Stimulated activated CD4-positive, alpha-beta T cell treated with anti-CD3 and anti-CD28 coated beads, Interleukin-4, amount 100 ng/mL, for 4 hours (primary cell): ENCODE results near the gene REEP2.
A peak's percentile ranks its signal among the peaks of the same experiment; 100 is the strongest.
"Not testable (repeated sequence)": the region's sequence is repeated elsewhere in the genome, so short reads cannot be mapped to it uniquely, and the experiment has no call there.

Experiments
- DNase-seq, 2 experiments: peaks; one replicate each; pipeline ENCODE4 v3.0.0-alpha.2; 2020

REEP2 gene, protein sequence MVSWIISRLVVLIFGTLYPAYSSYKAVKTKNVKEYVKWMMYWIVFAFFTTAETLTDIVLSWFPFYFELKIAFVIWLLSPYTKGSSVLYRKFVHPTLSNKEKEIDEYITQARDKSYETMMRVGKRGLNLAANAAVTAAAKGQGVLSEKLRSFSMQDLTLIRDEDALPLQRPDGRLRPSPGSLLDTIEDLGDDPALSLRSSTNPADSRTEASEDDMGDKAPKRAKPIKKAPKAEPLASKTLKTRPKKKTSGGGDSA

DNA sequence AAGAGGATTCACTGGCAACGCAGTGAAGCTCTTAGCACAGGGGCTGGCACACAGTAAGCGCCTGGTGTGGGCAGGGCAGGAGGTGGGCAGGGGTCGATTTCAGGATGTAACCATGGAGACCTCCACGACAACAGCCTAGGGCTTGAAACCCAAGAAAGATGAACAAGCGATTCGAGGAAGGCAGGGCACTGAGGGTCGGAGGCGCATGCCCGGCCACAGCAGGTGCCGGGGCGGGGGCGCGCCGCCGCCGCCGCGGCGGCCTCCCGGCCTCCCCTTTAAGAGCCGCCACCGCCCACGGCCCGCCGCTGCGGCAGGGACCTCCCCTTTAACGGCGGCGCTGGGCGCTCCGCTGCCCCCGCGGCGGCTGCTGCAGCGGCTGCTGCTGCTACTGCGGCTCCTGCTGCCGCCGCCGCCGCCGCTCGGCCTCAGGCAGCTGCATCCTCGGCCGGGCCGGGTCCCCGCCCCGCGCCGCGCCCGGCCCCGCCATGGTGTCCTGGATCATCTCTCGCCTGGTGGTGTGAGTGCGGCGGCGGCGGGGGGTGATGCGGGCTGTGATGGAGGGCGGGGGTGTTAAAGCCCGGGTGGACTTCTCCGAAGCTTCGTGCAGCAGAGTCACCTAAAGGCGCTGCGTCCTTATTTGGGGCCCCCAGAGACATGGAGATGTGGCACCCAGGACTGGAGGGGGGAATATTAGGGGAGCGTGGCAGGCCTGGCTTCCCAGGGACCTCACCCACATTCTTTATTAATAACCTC is at the start of gene REEP2:
Gene REEP2, plus strand, starts transcription at position 334 of the 753 bp plus-strand sequence. Its CDS starts 152 bp downstream, at position 486.
- DNase-seq: peak; percentile 62 to 67

GRCh38 chr5:138389332-138389731 is 49.5 kb upstream of the REEP2 start:
- no peak for DNase-seq

GRCh38 chr5:138389911-138390310 is 48.9 kb upstream of the REEP2 start:
- DNase-seq: not testable (repeated sequence)

GRCh38 chr5:138391859-138392386 is 46.9 kb upstream of the REEP2 start:
- DNase-seq: no peak

GRCh38 chr5:138402640-138403039 is 36.2 kb upstream of the REEP2 start:
- DNase-seq: no peak

GRCh38 chr5:138408023-138408422 is 30.8 kb upstream of the REEP2 start:
- no peak for DNase-seq

DNA sequence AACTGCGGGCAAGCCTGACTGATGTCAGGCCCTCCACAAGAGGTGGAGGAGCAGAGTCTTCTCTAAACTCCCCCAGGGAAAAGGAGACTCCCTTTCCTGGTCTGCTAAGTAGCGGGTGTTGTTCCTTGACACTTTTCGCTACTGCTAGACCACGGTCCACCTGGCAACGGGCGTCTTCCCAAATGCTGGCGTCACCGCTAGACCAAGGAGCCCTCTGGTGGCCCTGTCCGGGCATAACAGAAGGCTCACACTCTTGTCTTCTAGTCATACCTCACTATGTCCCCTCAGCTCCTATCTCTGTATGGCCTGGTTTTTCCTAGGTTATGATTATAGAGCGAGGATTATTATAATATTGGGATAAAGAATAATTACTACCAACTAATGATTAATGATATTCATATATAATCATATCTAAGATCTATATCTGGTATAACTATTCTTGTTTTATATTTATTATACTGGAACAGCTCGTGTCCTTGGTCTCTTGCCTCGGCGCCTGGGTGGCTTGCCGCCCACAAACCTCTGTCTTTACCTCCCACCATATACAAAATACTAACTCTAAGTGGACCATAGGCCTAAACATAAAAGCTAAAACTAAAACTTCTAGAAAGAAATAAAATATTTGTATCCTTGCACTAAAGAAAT is 27.7 kb upstream of the REEP2 start:
- DNase-seq: peak in 1 of 2 experiments; percentile 9

GRCh38 chr5:138418444-138418843 is 20.4 kb upstream of the REEP2 start:
- DNase-seq: no peak

- DNase-seq: no peak
Observed at GRCh38 chr5:138425079-138425478, 13.8 kb upstream of the REEP2 start.

GRCh38 chr5:138435943-138436342 is 2.9 kb upstream of the REEP2 start:
- no peak for DNase-seq

GRCh38 chr5:138438003-138438723 is 694 bp upstream of the REEP2 start:
- DNase-seq: no peak

- DNase-seq: no peak
Observed at GRCh38 chr5:138439477-138440158, 761 bp downstream of the REEP2 start.

DNA sequence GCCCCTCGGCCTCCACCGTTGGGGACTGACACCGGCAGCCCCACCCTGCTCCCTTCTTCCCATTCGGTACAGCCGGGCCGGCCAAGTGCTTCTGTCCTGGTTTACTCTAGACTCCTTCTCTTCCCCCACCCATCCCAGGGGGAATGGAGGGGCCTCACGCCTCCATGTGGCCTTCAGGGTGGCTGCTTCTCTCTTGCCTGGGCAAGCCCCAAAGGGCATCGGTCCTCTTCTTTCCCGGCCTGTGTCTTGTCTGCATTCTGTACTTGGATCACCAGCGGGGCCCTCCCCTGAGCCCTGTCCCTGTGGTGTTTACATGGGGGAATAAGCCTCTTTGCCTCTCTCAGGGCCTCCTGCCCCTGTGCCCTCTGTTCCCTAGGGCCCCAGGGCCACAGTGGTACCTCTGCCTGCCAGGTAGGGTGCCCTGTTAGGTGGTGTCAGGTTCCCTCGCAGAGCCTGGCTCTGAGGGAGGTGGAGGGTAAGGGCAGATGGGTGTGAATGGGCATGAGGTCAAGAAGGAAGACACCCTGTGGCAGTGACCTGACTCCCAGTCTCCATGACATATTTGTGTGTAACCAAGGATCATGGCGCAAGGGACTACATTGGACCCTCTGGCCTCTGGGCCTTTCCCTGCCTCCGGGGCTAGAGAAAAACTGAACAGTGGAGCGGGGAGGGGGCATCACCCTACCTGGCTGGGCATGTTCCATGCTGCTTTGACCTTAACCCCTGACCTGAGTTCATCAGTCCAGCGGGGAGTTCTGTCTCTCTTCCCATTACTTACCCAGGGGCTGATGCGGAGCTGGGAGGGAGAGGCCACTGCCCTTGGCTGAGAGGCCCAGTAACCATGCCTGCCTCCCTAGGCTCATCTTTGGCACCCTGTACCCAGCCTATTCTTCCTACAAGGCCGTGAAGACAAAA is 1.6 kb downstream of the REEP2 start:
- DNase-seq: no peak

DNA sequence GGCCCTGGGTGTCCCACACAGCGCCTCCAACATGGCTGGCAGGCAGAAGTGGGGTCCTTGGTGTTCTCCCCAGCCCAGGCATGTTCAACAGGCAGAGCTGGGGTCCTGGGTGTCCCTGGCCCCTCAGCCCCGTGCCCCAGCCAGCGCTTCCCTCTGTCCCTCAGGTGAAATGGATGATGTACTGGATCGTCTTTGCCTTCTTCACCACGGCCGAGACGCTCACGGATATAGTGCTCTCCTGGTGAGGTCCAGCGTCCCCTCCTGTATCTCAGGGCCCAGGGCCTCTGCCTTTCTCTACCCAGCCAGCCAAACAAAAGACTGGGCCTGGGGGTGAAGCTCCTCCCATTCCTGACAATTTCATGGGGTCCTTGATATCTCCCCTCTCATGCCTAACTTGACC is 2.4 kb downstream of the REEP2 start:
- no peak for DNase-seq

DNA sequence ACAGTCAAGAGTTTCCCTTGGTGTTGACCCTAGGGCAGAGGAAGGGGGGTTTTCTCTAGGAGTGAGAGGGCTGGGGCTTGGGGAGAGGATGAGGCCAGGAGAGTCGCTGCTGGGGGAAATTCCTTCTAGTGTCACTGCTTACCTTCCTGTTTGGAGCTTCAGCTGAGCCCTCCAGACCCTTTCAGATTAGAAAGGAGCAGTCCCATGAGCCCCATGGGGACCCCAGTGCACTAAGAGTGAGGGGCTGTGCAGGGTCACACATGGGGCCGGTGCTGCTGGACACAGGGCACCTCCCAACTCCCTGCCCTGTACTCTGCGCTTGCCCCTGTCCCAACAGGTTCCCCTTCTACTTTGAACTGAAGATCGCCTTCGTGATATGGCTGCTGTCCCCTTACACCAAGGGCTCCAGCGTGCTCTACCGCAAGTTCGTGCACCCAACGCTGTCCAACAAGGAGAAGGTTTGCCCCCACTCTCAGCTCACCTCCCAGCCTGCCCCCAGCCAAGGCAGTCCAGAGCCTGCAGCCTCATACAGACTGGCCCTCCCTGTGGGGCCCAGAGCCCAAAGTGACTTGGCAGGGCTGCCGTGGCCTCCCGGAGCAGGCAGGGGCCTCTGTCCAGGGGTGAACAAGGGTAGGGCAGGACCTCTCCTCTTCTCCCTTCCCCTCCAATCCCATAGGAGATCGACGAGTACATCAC is 5.4 kb downstream of the REEP2 start:
- DNase-seq: no peak

DNA sequence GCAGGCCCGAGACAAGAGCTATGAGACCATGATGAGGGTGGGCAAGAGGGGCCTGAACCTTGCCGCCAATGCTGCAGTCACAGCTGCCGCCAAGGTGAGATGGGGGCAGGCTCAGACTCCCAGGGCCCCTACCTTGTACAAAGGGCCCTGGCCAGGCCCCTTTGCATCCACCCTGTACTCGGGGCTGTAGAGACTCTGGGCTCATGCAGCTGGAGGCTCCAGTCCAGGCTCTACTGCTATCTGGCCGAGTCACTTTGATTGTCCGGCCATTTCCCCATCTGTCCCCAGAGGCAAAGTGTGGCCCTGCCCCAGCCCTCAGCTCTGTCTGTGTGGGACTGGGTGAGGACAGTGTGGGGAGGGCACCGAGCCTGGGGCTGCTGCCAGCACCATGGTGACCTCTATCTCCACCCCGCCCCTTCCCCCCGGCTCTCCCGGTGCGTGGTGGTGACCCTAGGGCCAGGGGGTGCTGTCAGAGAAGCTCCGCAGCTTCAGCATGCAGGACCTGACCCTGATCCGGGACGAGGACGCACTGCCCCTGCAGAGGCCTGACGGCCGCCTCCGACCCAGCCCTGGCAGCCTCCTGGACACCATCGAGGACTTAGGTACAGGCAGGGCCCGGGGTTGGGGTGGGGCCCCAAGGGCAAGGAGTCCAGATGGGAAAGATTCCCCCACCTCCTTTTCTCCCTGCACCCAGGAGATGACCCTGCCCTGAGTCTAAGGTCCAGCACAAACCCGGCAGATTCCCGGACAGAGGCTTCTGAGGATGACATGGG is 6.1 kb downstream of the REEP2 start:
- DNase-seq: no peak

DNA sequence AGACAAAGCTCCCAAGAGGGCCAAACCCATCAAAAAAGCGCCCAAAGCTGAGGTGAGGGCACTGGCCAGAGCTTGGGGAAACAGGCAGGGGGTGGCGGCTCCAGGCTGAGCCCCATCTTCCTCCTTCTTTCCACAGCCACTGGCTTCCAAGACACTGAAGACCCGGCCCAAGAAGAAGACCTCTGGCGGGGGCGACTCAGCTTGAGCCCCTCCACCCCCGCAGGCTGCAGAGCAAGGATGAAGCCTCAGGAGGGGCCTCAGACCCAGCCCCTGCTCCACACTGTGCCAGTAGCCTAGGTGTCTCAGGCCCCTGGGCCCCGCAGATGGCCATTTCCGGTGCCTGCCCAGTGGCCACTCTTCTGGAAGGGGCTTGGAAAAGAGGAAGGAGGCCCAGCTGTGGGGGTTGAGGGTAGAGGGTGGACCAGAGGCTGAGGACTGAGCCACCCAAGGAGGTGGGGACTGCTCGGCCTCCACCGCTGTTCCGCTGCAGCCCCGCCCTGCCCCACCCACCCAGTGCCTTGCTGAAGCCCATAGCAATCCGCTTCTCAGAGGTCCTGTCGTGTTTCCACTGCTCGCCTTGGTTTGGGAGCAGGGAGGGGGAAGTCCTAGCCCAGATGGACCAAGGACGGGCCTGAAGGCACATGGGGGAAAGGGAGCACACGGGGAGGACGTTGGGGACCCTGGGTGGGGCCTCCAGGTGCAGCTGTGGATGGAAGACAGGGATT is 6.9 kb downstream of the REEP2 start:
- no peak for DNase-seq

DNA sequence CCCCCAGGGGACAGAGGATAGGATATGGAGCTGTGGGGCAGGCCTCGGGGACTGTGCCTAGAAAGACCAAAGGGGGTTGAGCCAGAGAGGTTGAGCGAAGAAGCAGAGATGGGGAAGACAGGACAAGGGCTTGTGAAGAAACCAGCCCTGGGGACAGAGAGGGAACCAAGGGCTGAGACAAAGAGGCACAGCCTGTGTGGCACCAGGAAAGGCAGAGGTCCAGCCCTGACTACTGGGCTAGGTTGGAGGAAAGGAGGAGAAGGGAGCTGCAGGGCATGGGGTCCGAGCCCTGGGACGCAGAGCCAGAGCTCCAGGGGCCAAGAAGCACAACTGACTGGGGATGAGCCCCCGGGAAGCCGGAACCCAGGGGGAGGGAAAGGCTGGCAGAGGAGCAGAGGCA is 9.2 kb downstream of the REEP2 start:
- DNase-seq: no peak
